ENCODE results near the gene EMD.
A peak's percentile ranks its signal among the peaks of the same experiment; 100 is the strongest.

Gene EMD

DNA sequence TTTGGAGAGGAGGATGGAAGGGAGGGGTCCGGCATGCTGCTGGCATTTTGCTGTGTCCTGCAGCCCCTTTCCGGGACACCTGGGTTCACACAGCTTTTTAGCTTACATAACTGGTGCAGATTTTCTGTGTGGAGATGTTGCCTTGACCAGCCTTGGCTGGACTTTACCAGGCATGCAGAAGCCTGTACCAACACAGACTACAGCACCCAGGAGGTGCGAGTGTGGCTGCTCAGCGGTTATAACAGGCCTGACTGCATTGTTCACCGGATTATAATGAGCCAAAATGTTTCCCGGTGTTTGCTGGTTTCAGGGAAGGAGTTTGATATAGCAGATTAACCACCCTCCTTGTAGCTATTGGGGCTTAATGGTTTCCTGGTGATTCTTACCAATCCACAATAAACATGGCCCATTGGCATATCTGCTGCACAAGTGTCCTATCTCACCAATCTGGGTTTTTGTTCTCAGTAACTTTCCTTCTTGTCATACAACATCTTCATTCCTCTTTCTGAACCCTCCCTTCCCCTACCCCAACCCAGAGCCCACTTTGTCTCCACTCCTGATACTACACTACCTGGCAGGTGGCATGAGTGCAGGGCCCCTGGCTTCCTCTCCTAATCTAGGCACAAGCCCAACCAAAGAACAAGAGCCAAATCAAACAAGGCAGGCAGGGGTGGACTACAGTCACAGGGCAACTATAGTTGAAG lies 23.0 kb downstream of the EMD start:
- Mint-ChIP-seq H3K9me3 (no peaks in the 10 kb centered on the region), H3K36me3 (peaks cover 30% of the 10 kb centered on the region), H3K4me3 (no peak overlapping the region), H3K27me3 (peaks cover 4% of the 10 kb centered on the region), H3K27ac (peak overlapping the region; percentile 100), H3K4me1 (peaks cover 22% of the 10 kb centered on the region)
- DNase-seq: no peak
- CTCF ChIA-PET: no interaction called here

DNA sequence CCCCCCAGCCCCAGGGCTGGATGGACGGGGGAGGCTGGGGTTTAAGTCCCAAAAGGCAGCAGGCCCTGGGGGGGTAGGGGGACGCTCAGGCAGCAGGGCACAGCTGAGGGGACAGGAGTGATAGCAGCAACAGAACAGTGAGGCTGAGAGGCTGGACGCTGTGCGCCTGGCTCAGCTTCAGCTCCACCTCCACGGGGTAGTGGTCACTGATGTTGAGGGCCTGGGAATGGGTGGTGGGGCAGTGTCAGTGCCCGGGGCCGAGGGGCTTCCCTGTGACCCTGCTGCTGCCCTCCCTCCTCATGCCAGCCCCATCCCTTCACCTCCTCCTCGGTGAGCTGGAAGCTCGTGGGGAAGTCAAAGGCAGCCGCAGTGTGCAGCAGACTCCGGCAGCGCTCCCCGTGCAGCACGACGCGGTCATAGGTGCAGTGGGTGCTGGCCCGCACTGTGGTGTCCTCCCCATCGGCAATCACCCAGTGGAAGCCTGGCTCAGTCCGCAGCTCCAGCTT lies 23.6 kb downstream of the EMD start:
- CTCF ChIA-PET: no interaction called here
- Mint-ChIP-seq H3K27ac (no peak overlapping the region), H3K9me3 (no peaks in the 10 kb centered on the region), H3K4me3 (no peak overlapping the region), H3K36me3 (peaks cover 30% of the 10 kb centered on the region), H3K27me3 (peaks cover 4% of the 10 kb centered on the region), H3K4me1 (peaks cover 21% of the 10 kb centered on the region)
- DNase-seq: no peak

DNA sequence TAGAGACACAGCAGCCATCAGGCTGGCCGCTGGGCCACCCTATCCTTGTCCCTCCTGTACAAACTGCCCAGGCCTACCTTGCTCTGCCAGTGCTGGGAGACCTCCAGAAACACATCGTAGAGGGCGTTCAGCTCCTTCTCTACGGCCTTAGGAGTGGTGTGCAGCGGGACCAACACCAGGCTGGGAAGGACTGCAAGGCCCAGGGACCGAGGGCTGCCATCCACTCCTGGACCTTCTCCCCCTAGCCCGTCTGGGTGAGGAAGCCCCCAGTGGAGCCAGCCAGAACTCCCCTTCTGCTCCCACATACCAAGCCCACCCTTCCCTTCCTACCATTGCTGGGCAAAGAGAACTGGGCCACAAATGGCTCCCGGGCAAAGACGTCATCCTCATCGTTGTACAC lies 24.1 kb downstream of the EMD start:
- no peaks in the 10 kb centered on the region for H3K9me3 Mint-ChIP-seq
- H3K4me1 Mint-ChIP-seq: peaks cover 22% of the 10 kb centered on the region
- H3K27ac Mint-ChIP-seq: peak overlapping the region; percentile 28
- CTCF ChIA-PET: no interaction called here
- DNase-seq: no peak
- H3K4me3 Mint-ChIP-seq: no peak overlapping the region
- H3K36me3 Mint-ChIP-seq: peaks cover 27% of the 10 kb centered on the region
- H3K27me3 Mint-ChIP-seq: peaks cover 4% of the 10 kb centered on the region

DNA sequence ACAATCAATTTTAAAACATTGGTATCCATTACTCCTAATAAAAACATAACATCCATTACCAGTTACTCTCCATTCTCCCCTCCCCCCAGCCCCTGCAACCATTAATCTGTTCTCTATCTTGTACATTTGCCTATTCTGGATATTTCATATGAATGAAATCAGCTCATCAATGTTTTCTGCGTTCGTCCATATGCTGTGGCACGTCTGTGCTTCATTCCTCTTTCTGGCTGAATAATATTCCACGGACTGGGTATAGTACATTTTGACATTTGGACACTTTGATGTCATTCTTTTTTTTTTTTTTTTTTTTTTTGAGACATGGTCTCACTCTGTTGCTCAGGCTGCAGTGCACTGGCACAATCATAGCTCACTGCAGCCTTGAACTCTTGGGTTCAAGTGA lies 24.8 kb downstream of the EMD start:
- H3K36me3 Mint-ChIP-seq: peaks cover 26% of the 10 kb centered on the region
- DNase-seq: no peak
- no peak overlapping the region for H3K4me3 Mint-ChIP-seq
- no peak overlapping the region for H3K27ac Mint-ChIP-seq
- peaks cover 27% of the 10 kb centered on the region for H3K4me1 Mint-ChIP-seq
- CTCF ChIA-PET: no interaction called here
- no peaks in the 10 kb centered on the region for H3K9me3 Mint-ChIP-seq
- peaks cover under 1% of the 10 kb centered on the region for H3K27me3 Mint-ChIP-seq

DNA sequence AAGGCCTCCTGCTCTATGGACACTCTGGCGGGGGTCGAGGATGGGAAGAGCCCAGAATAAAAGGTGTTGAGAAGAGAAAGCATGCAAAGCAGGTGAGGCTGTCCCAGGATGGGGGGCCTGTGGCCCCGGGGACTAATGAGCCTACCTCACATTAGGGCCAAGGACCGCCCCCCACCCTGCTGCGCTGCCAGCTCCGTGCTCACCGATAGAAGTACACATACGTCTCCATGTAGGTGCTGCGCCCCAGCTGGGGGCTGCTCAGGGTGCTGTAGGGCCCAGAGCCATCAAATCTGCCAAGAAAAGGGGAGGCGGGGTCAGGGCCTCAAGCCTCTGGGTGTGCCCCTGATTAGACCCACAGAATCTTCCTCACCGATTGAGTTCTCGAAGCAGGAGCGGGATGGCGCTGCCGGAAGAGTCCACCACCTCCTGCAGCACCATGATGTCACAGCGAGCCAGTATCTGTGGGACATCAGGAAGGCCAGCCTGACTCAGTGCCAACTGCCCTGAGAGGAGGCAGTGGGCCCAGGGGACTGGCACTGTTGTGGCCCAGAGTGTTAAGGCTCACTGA lies 25.6 kb downstream of the EMD start:
- no peak overlapping the region for H3K4me3 Mint-ChIP-seq
- no peaks in the 10 kb centered on the region for H3K9me3 Mint-ChIP-seq
- H3K27me3 Mint-ChIP-seq: no peaks in the 10 kb centered on the region
- CTCF ChIA-PET: no interaction called here
- peaks cover 24% of the 10 kb centered on the region for H3K4me1 Mint-ChIP-seq
- H3K36me3 Mint-ChIP-seq: peaks cover 20% of the 10 kb centered on the region
- no peak overlapping the region for H3K27ac Mint-ChIP-seq
- DNase-seq: no peak

DNA sequence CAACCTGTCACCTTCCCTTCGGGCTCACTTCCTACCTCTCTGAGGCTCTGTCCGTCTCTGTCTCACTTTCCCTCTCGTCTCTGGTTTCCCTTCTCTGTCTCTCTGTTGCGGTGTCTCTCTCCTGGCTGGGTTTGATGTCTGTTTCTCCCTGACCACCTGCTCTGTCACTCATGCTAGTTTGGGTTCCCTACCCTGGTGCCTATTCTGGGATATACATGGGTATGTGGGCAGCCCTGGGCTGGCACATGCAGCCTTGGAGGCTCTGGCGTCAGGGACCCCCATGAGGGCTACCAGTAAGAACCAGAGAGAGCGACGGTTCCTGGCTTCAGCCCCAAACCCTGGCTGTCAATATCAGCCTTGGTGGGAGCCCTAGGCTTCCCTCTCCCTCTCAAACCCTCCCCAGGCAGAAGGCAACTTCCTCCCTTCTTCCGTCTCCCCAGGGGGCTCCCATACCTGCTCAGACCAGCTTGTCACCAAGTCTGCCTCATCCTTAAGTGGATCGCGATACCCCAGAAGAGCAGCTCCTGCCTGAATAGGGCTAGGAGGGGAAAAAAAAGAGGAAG lies 29.6 kb downstream of the EMD start:
- H3K4me3 Mint-ChIP-seq: peak overlapping the region; percentile 70
- no peak for DNase-seq
- H3K27me3 Mint-ChIP-seq: no peaks in the 10 kb centered on the region
- H3K9me3 Mint-ChIP-seq: no peaks in the 10 kb centered on the region
- CTCF ChIA-PET: interaction anchor here (1.0 to 3.0 kb wide), 2 partner anchors 9 to 118 kb away, joined by 3 to 14 read pairs; partner anchors contain the start of gene RPL10
- peak overlapping the region; percentile 70 for H3K27ac Mint-ChIP-seq
- H3K4me1 Mint-ChIP-seq: peaks cover 21% of the 10 kb centered on the region
- H3K36me3 Mint-ChIP-seq: peaks cover 17% of the 10 kb centered on the region

DNA sequence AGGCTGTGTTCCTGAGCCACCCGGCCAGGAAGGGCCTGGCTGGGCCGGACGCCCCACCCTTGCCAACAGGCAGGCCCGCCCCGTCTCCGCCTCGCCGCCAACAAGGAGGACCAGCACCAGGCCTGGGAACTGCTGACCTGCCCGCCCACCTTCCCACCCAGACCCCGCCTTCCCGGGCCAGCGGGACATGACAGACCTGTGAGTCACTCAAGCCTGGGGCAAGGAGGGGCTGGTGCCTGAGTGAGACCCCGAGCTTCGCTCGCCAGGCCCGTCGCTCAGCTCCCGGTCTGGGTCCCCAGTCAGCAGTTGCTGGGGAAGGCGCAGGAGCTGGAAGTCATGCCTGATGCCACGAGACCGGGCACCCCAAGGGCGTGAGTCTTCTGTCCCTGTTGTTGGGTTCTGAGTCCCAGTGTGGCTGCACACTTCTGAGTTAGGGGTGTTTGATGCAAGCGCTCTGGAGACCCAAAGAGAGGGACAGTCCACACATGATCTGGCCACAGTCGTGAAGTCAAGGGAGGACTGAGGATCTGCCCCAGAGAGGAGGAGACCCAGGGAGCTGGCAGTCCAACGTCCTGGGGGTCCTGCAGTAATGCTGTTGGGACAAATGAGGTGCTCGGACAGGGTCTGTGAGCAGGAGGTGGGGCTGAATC lies 30.3 kb downstream of the EMD start, which contains the start of gene DNASE1L1:
Gene DNASE1L1 (minus strand): TSS at position 33 of the 650 bp plus-strand sequence. CDS start 3,686 bp downstream, outside the sequence.
- Mint-ChIP-seq H3K27me3 (no peaks in the 10 kb centered on the region), H3K4me3 (peak within 1 kb of the TSS; percentile 70), H3K9me3 (no peaks in the 10 kb centered on the region), H3K4me1 (peaks cover 23% of the 10 kb centered on the region), H3K36me3 (peaks cover 20% of the 10 kb centered on the region), H3K27ac (peak within 1 kb of the TSS; percentile 70)
- CTCF ChIA-PET: interaction anchor here (1.0 to 3.0 kb wide), 2 partner anchors 10 to 118 kb away, joined by 3 to 14 read pairs; partner anchors contain the start of gene RPL10
- DNase-seq: peak; percentile 45

DNA sequence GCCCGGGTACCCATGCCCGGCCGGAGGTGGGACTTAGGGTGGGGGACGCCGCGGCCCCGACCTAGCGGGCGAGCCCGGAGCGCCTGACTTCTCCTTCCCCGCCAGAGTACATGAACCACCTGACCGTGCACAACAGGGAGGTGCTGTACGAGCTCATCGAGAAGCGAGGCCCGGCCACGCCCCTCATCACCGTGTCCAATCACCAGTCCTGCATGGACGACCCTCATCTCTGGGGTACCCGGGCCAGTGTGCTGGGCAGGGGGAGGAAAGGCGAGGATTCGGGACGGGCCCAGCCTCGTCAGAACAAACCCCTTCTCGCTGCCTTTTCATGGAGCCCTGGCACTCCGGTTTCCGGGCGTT lies 32.9 kb downstream of the EMD start:
- Mint-ChIP-seq H3K36me3 (peaks cover 24% of the 10 kb centered on the region), H3K4me3 (peak overlapping the region; percentile 93), H3K27me3 (no peaks in the 10 kb centered on the region), H3K4me1 (peaks cover 26% of the 10 kb centered on the region), H3K9me3 (no peaks in the 10 kb centered on the region), H3K27ac (peak overlapping the region; percentile 92)
- CTCF ChIA-PET: interaction anchor here (1.2 kb wide), 1 partner anchor 12 kb away, joined by 8 read pairs; no protein-coding TSS in a partner anchor
- DNase-seq: peak; percentile 73

DNA sequence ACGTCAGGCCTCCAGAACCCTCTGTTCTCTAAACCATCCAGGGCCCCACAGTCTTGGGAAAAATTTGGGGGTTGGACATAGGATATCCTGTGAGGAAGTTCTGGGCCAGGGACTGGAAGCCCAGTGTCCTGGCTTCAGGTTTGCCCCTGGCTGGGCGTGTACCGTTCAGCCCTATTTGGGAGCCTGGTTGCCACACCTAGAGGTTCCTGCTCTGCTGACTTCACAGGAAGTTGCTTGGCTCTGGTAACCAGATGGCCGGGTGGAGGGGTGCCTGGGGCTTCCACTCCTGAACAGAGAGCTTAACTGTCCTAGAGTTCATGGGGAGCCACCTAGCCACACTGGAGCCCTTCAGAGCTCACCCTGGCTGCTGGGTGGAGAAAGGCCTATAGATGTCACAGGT lies 33.4 kb downstream of the EMD start:
- peak overlapping the region; percentile 93 for H3K4me3 Mint-ChIP-seq
- no peaks in the 10 kb centered on the region for H3K27me3 Mint-ChIP-seq
- peak overlapping the region; percentile 92 for H3K27ac Mint-ChIP-seq
- CTCF ChIA-PET: interaction anchor here (1.2 kb wide), 1 partner anchor 13 kb away, joined by 8 read pairs; no protein-coding TSS in a partner anchor
- DNase-seq: peak; percentile 64
- peaks cover 24% of the 10 kb centered on the region for H3K36me3 Mint-ChIP-seq
- H3K4me1 Mint-ChIP-seq: peaks cover 26% of the 10 kb centered on the region
- H3K9me3 Mint-ChIP-seq: no peaks in the 10 kb centered on the region

DNA sequence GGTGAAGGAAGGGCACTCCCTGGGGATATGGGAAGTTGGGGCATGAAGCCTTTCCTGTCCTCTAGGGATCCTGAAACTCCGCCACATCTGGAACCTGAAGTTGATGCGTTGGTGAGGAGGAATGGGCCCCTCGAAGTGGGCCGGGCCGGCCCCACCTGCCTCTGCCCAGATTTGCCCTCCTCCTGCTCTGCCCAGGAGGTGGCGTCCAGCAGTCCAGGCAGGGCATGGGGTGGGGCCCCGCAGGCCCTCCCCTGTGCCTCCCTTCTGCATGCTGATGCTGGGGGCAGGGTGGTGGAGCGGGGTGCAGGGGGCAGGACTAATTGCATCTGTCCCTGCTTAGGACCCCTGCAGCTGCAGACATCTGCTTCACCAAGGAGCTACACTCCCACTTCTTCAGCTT lies 34.0 kb downstream of the EMD start:
- CTCF ChIA-PET: no interaction called here
- peak overlapping the region; percentile 92 for H3K27ac Mint-ChIP-seq
- no peaks in the 10 kb centered on the region for H3K27me3 Mint-ChIP-seq
- H3K4me3 Mint-ChIP-seq: peak overlapping the region; percentile 93
- peaks cover 26% of the 10 kb centered on the region for H3K4me1 Mint-ChIP-seq
- peaks cover 24% of the 10 kb centered on the region for H3K36me3 Mint-ChIP-seq
- no peaks in the 10 kb centered on the region for H3K9me3 Mint-ChIP-seq
- no peak for DNase-seq

GRCh38 chrX:154417157-154417556 lies 38.1 kb downstream of the EMD start:
- peaks cover 16% of the 10 kb centered on the region for H3K36me3 Mint-ChIP-seq
- peaks cover 11% of the 10 kb centered on the region for H3K4me1 Mint-ChIP-seq
- CTCF ChIA-PET: no interaction called here
- H3K27ac Mint-ChIP-seq: no peak overlapping the region
- DNase-seq: no peak
- no peak overlapping the region for H3K4me3 Mint-ChIP-seq
- no peaks in the 10 kb centered on the region for H3K27me3 Mint-ChIP-seq
- H3K9me3 Mint-ChIP-seq: no peaks in the 10 kb centered on the region

DNA sequence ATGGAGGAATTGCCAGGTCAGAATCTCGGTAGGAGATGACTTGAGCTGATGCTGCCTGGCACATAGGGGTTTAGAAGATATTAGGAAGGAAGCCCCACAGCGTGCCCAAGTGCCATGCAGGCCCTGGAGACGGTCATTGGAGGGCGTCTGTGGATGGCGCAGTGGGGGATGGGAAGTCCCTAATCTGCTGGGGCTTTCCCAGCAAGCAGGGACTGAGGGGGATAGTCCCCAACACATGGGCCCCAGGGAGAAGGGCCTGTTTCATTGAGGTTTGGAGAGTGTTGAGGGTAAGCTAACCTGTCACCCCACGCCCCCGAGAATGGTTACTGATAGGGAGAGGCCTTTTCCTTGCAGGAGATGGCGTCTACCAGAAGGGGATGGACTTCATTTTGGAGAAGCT lies 40.1 kb downstream of the EMD start:
- Mint-ChIP-seq H3K27ac (no peak overlapping the region), H3K9me3 (no peaks in the 10 kb centered on the region), H3K4me3 (no peak overlapping the region), H3K4me1 (peaks cover 5% of the 10 kb centered on the region), H3K27me3 (no peaks in the 10 kb centered on the region), H3K36me3 (peaks cover 9% of the 10 kb centered on the region)
- no peak for DNase-seq
- CTCF ChIA-PET: no interaction called here

DNA sequence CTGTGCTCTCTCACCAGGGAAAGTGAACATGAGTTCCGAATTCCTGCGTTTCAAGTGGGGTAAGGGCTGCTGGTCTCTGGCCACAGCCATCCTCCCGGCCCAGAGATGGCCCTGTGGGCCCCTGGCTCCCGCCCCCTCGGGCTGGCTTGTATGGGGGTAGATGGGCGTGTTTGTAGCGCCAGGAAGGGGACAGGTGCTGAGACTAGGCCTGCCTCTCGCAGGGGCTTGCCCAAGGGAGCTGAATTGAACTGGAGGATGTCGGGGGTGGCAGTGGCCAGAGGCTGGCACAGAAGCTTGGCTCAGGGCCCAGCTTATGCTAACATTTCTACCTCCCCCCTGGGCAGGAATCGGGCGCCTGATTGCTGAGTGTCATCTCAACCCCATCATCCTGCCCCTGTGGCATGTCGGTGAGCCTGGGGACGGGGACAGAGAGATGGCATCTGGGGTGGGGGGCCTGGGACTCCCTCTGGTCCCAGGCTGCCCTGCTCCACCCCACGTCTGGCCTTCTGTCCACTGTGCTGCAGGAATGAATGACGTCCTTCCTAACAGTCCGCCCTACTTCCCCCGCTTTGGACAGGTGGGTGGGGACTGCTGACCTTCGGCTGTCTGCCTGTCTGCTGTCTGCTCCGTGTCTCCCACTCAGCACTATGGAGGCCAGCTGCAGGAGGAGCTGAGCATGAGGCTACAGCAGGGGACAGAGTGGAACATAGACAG lies 40.8 kb downstream of the EMD start:
- DNase-seq: no peak
- Mint-ChIP-seq H3K27ac (no peak overlapping the region), H3K36me3 (peaks cover 9% of the 10 kb centered on the region), H3K27me3 (no peaks in the 10 kb centered on the region), H3K9me3 (no peaks in the 10 kb centered on the region), H3K4me1 (peaks cover 9% of the 10 kb centered on the region), H3K4me3 (no peak overlapping the region)
- CTCF ChIA-PET: no interaction called here

GRCh38 chrX:154420402-154420756 lies 41.3 kb downstream of the EMD start:
- CTCF ChIA-PET: no interaction called here
- H3K4me1 Mint-ChIP-seq: peaks cover 9% of the 10 kb centered on the region

More at GRCh38 chrX:154420402-154420756, 41.3 kb downstream of the EMD start:
- Mint-ChIP-seq H3K27ac (no peak overlapping the region), H3K36me3 (peaks cover 7% of the 10 kb centered on the region), H3K4me3 (no peak overlapping the region), H3K27me3 (no peaks in the 10 kb centered on the region), H3K9me3 (no peaks in the 10 kb centered on the region)
- DNase-seq: no peak
